HG02798 (cell line): ENCODE results near the gene HOXA10.
A peak's percentile ranks its signal among the peaks of the same experiment; 100 is the strongest.

Source experiments
- ATAC-seq: cut with Tn5 transposase; IDR thresholded peaks from one replicate; pipeline ENCODE4 v1.9.1; 2021; ENCODE audit warnings: mild to moderate bottlenecking; ENCODE audit not compliant: unreplicated experiment, poor library complexity

HOXA10 gene

DNA sequence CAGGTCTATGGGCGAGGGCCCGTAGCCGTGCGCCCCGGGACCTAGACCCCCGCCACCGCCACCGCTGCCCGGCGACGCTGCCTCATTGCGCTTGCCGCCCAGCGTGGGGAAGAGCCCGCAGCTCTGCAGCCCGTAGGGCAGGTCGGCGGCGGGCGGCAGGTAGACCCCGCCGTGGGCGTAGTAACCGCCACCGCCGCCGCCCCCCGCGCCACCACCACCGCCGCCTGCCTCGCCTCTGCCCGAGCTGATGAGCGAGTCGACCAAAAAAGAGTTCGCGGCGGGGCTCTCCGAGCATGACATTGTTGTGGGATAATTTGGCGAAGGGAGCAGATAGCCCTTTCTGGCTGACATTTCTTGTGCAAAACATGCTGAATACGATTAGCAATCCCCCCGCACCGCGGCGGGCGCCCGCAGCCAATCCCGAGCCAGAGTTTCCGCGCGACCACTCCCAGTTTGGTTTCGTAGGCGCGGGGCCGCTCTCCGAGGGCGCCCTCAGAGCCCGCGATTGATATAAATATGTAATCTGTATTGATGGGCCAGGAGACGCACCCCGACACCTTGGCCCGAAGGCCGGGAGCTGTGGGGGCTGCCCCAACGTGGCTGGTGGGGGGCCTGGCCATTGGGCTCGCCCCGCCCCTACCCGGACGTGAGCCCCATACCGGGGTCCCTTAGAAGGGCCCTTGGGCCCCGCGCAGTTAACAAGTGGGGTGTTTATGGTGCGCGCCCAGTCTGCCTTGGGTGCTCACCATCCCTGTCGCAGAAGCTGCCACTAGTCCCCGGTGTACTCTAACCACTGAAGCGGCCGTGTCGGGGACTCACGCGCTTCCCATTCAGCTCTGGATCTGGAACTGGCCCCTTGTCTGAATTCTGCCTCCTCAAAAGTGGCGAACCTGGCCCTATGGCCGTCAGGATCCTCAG, at the start of gene HOXA10:
HOXA10 (minus strand) TSS at position 365 of the 918 bp plus-strand sequence; CDS start at position 351, 14 bp downstream.
- ATAC-seq, result peak; percentile 16

GRCh38 chr7:27221201-27221797, 47.2 kb upstream of the HOXA10 start:
- ATAC-seq, result peak; percentile 61

DNA sequence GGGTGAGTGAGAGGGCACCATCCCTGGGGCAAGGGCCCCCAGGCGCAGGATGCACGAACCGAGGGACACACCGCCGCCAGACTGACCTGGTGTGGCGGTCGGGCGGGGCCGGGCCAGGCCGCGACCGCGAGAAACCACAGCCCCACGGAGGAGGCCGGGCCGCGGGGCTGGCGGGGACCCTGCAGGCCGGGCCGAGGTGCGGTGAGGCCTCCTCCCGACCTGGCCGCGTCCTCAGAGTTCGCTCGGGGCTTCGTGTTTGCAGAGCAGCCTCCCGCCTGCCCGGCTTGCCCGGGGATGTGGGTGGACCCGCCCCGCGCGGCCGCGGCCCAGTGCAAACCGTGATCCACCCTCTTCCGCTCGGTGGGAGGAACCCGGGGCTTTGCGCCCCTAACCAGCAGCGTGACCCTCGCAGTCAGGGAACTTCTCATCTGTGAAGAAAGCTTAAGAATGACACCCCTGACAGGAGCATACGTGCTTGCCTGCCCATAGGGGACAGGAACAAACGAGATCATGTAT, 46.4 kb upstream of the HOXA10 start:
- ATAC-seq, result no peak

GRCh38 chr7:27219821-27220220, 45.7 kb upstream of the HOXA10 start:
- ATAC-seq, result no peak

- ATAC-seq, result no peak
These were observed 43.8 kb upstream of the HOXA10 start for GRCh38 chr7:27217951-27218350.

DNA sequence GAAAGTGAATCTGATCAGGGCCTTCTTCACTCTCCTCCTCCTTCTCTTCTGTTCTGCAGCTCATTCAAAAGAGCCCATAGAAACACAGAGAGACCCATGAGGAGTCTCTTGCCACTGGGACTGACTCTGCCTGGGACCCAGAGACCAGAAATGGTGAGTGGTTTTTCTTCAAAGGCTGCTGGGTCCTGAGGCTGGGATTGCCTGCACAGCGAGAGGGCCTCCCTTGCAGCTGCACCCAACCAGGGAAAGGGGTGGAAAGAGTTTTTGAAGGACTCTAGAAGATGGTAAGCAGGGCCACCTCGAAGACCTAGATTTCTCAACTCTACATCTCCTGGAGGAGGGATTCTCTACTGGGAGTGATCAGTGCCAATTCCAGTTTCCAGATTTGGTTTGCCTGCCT, 41.2 kb upstream of the HOXA10 start:
- no peak for ATAC-seq

GRCh38 chr7:27214239-27214950, 40.3 kb upstream of the HOXA10 start:
- no peak for ATAC-seq

DNA sequence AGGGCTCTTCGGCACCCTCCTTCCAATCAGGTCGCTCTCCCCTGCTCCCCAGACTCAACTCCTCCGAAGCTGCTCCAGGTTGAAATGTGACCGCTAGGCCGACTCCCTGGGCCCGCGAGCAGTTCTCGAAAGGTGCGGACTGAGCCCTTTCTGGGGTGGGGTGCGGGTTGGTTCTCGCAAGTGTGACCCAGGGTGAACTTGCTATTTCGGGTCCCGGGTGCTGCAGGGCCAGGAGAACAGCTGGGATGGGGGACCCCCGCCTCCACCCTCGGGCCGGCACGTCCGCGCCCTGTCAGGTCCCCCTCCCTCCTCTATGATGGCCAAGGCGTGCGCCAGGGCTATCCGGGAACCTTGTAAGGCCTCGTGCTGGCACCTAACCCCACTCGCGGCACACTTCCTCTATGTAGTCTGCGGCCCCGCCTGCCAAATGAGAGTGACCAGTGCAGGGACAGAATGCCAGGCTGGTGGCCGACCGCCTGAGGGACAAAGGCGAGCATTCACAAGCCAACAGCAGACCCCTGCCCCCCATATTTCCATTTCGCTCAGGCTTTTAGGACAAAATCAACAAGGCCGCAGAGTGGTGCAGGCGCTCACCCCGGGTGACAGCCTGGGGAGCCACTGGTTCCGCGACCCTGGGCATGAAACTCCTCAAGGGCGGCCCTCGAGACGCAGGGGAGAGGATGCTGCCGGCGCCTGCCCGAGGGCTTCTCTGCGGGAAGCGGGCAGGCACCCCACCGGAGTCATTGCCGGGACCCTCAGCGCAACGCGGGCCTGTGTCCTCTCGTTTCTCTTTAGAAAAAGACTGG, 39.5 kb upstream of the HOXA10 start:
- no peak for ATAC-seq

GRCh38 chr7:27212497-27213432, 38.6 kb upstream of the HOXA10 start:
- no peak for ATAC-seq

- no peak for ATAC-seq
These were observed 37.7 kb upstream of the HOXA10 start for GRCh38 chr7:27211764-27212204.

DNA sequence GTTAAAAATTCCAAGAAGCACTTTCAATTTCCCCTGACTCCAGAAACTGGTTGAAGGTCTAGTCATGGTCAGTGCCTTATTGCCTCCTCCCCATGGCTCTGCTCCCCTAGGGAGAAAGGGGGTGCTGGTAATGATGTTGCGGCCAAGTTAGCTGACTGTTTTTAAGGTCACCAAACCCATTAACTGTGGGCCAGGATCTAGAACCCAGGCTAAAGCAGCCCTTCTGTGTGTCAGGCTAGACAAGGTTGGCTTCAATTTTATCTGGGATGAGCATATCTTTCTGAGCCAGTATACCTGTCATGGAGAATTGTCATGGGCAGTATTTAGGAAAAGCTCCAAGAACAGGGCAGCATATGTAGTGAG, 36.9 kb upstream of the HOXA10 start:
- ATAC-seq, result no peak

- peak; percentile 67 for ATAC-seq
These were observed 36.4 kb upstream of the HOXA10 start for GRCh38 chr7:27210441-27211083.

GRCh38 chr7:27209933-27210440, 35.9 kb upstream of the HOXA10 start:
- ATAC-seq, result no peak

- ATAC-seq, result no peak
These were observed 34.9 kb upstream of the HOXA10 start for GRCh38 chr7:27208998-27209397.

DNA sequence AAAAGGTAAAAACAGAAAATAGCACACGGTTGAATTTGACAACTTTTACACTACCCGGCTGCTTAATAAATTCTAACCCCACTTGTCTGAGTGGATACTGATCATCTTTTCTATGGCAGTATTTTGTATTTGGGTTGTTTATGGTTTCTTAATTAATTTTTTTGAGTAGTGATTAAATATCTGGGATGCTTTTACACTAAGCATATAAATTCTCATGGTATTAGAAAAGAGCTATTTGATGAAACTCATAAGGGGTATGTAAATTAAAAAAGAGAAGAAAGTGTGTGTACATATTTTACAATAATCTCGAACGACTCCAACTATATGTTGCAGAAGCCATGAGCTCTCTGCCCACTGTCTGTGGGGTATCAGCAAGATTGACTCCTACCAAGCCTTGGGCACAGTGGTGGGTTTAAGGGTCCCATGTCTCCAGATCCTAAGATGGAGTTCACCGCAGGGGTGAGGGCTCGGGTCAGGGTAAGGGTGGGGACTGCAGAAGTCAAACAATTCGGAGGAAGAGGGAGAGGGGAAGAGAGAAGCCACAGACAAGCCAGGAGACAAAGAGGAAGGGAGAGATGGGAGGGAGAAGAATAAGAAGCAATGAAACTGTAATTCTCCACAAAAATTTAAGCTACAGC, 33.3 kb upstream of the HOXA10 start:
- ATAC-seq, result no peak

- no peak for ATAC-seq
These were observed 31.5 kb upstream of the HOXA10 start for GRCh38 chr7:27205325-27206280.

GRCh38 chr7:27204851-27205322, 30.8 kb upstream of the HOXA10 start:
- ATAC-seq, result no peak
